KOPT-K1 (cell line): ENCODE results near the gene NTMT1.

Experiments used
- H3K27ac ChIP-seq: fragments of 200-600 bp; sonication (generic); 2 replicates; pipeline ENCODE4 v1.5.1; 2016; ENCODE audit warnings: antibody characterized with exemption, mild to moderate bottlenecking, low read depth, low read length; ENCODE audit not compliant: poor library complexity, severe bottlenecking
- H3K36me3 ChIP-seq: fragments of 200-600 bp; sonication (generic); 2 replicates; pipeline ENCODE4 v1.5.1; 2017; ENCODE audit warnings: antibody characterized with exemption, mild to moderate bottlenecking, low read length, moderate library complexity; ENCODE audit not compliant: insufficient read depth
- H3K9me3 ChIP-seq: fragments of 200-600 bp; sonication (generic); 2 replicates; pipeline ENCODE4 v1.5.1; 2017; ENCODE audit warnings: antibody characterized with exemption, low read length, mild to moderate bottlenecking; ENCODE audit not compliant: insufficient read depth, poor library complexity, severe bottlenecking

The NTMT1 gene

GRCh38 chr9:129608561-129609481 is 17.1 kb upstream of the NTMT1 start:
- no peak overlapping the region for H3K27ac ChIP-seq
- H3K9me3 ChIP-seq, result no peaks in the 10 kb centered on the region
- H3K36me3 ChIP-seq, result no peaks in the 10 kb centered on the region

GRCh38 chr9:129609486-129610212 is 16.3 kb upstream of the NTMT1 start:
- H3K27ac ChIP-seq, result no peak overlapping the region
- H3K36me3 ChIP-seq, result no peaks in the 10 kb centered on the region
- H3K9me3 ChIP-seq, result no peaks in the 10 kb centered on the region

- Histone ChIP-seq H3K9me3 (no peaks in the 10 kb centered on the region), H3K36me3 (no peaks in the 10 kb centered on the region), H3K27ac (no peak overlapping the region)
Observed at GRCh38 chr9:129610213-129610472, 15.8 kb upstream of the NTMT1 start.

GRCh38 chr9:129610473-129611306 is 15.3 kb upstream of the NTMT1 start:
- no peaks in the 10 kb centered on the region for H3K36me3 ChIP-seq
- H3K27ac ChIP-seq, result no peak overlapping the region

GRCh38 chr9:129611307-129611800 is 14.6 kb upstream of the NTMT1 start:
- Histone ChIP-seq H3K9me3 (no peaks in the 10 kb centered on the region), H3K36me3 (no peaks in the 10 kb centered on the region), H3K27ac (no peak overlapping the region)

More at GRCh38 chr9:129610473-129611306, 15.3 kb upstream of the NTMT1 start:
- H3K9me3 ChIP-seq, result no peaks in the 10 kb centered on the region

GRCh38 chr9:129612123-129612522 is 13.8 kb upstream of the NTMT1 start:
- Histone ChIP-seq H3K9me3 (no peaks in the 10 kb centered on the region), H3K27ac (no peak overlapping the region), H3K36me3 (no peaks in the 10 kb centered on the region)

- Histone ChIP-seq H3K9me3 (no peaks in the 10 kb centered on the region), H3K36me3 (no peaks in the 10 kb centered on the region), H3K27ac (no peak overlapping the region)
Observed at GRCh38 chr9:129612815-129613519, 13.0 kb upstream of the NTMT1 start.

- Histone ChIP-seq H3K36me3 (no peaks in the 10 kb centered on the region), H3K9me3 (no peaks in the 10 kb centered on the region), H3K27ac (no peak overlapping the region)
Observed at GRCh38 chr9:129613520-129614175, 12.3 kb upstream of the NTMT1 start.

- Histone ChIP-seq H3K36me3 (no peaks in the 10 kb centered on the region), H3K9me3 (no peaks in the 10 kb centered on the region), H3K27ac (no peak overlapping the region)
Observed at GRCh38 chr9:129614932-129615331, 11.0 kb upstream of the NTMT1 start.

- Histone ChIP-seq H3K36me3 (no peaks in the 10 kb centered on the region), H3K27ac (no peak overlapping the region), H3K9me3 (no peaks in the 10 kb centered on the region)
Observed at GRCh38 chr9:129615407-129616285, 10.3 kb upstream of the NTMT1 start.

- H3K27ac ChIP-seq, result no peak overlapping the region
Observed at GRCh38 chr9:129617167-129617566, 8.8 kb upstream of the NTMT1 start.

GRCh38 chr9:129619787-129620668 is 5.9 kb upstream of the NTMT1 start:
- H3K27ac ChIP-seq, result no peak overlapping the region
- no peaks in the 10 kb centered on the region for H3K36me3 ChIP-seq
- no peaks in the 10 kb centered on the region for H3K9me3 ChIP-seq

More at GRCh38 chr9:129617167-129617566, 8.8 kb upstream of the NTMT1 start:
- Histone ChIP-seq H3K36me3 (no peaks in the 10 kb centered on the region), H3K9me3 (no peaks in the 10 kb centered on the region)
